Neural progenitor cell (in vitro differentiated cells): Measurements from ENCODE around the gene KCNAB1. TPM values are rescaled to one million over a fixed set of nuclear protein-coding genes. Genes with fewer than 3 reads are reported as not detected.

Experiments
- DNase-seq: peaks from one replicate; pipeline ENCODE4 v3.0.0-alpha.2; 2016; ENCODE audit warnings: low spot score
- H2AFZ ChIP-seq: fragments of 200-600 bp; sonication (generic); replicated peaks from 2 replicates; pipeline ENCODE4 v1.6.1; 2016; ENCODE audit warnings: antibody characterized with exemption
- H3F3A ChIP-seq: fragments of 200-600 bp; sonication (generic); 2 replicates; pipeline ENCODE4 v1.6.1; 2016; ENCODE audit warnings: antibody characterized with exemption, low read depth
- H3K27ac ChIP-seq: fragments of 200-600 bp; sonication (generic); 2 replicates; pipeline ENCODE4 v1.5.1; 2016; ENCODE audit warnings: mild to moderate bottlenecking
- H3K27me3 ChIP-seq: fragments of 200-600 bp; sonication (generic); 2 replicates; pipeline ENCODE4 v1.6.1; 2016; ENCODE audit warnings: mild to moderate bottlenecking, moderate library complexity
- H3K36me3 ChIP-seq: fragments of 200-600 bp; sonication (generic); 2 replicates; pipeline ENCODE4 v1.5.1; 2016
- H3K4me1 ChIP-seq: fragments of 200-600 bp; sonication (generic); 2 replicates; pipeline ENCODE4 v1.6.1; 2016; ENCODE audit warnings: mixed run types
- H3K4me2 ChIP-seq: fragments of 200-600 bp; sonication (generic); 2 replicates; pipeline ENCODE4 v1.6.1; 2016
- H3K4me3 ChIP-seq: fragments of 200-600 bp; sonication (generic); 2 replicates; pipeline ENCODE4 v1.5.1; 2016
- H3K79me2 ChIP-seq: fragments of 200-600 bp; sonication (generic); 2 replicates; pipeline ENCODE4 v1.6.1; 2016; ENCODE audit warnings: low read depth
- H3K9ac ChIP-seq: fragments of 200-600 bp; sonication (generic); 2 replicates; pipeline ENCODE4 v1.6.1; 2016
- H3K9me3 ChIP-seq: fragments of 200-600 bp; sonication (generic); 2 replicates; pipeline ENCODE4 v1.5.1; 2016; ENCODE audit warnings: low read depth
- H4K20me1 ChIP-seq: fragments of 200-600 bp; sonication (generic); 2 replicates; pipeline ENCODE4 v1.6.1; 2016; ENCODE audit warnings: low read depth
- H3K27ac Mint-ChIP-seq: 3 replicates; pipeline ENCODE4 v1.8.0; 2021; ENCODE audit warnings: mixed read lengths
- H3K27me3 Mint-ChIP-seq: 2 replicates; pipeline ENCODE4 v1.8.0; 2022; ENCODE audit warnings: low read depth, mild to moderate bottlenecking, inconsistent platforms, moderate library complexity, mixed read lengths; ENCODE audit not compliant: insufficient read depth
- H3K36me3 Mint-ChIP-seq: 3 replicates; pipeline ENCODE4 v1.8.0; 2021; ENCODE audit warnings: mixed read lengths
- H3K4me1 Mint-ChIP-seq: 3 replicates; pipeline ENCODE4 v1.8.0; 2021; ENCODE audit warnings: mixed read lengths
- H3K4me3 Mint-ChIP-seq: 3 replicates; pipeline ENCODE4 v1.8.0; 2021; ENCODE audit warnings: mild to moderate bottlenecking, moderate library complexity, mixed read lengths
- H3K9me3 Mint-ChIP-seq: 3 replicates; pipeline ENCODE4 v1.8.0; 2020; ENCODE audit warnings: mixed read lengths
- EZH2 ChIP-seq: fragments of 200-600 bp; sonication (generic); IDR thresholded peaks from 2 replicates; pipeline ENCODE4 v1.6.1; 2017; ENCODE audit warnings: antibody characterized with exemption, mild to moderate bottlenecking, moderate library complexity
- EZH2phosphoT487 ChIP-seq: fragments of 200-600 bp; sonication (generic); IDR thresholded peaks from 2 replicates; pipeline ENCODE4 v1.6.1; 2017; ENCODE audit warnings: antibody characterized with exemption
- total RNA-seq: library from RNA; depleted of rRNA; stranded (reverse); fragments of >200 nt; gene quantifications from 2 replicates; pipeline ENCODE4 v1.2.3, GENCODE V29; 2015; ENCODE audit warnings: low replicate concordance
- TF ChIP-seq, protein P1 (sequence below): fragments of 200-600 bp; sonication (generic); IDR thresholded peaks from 2 replicates; pipeline ENCODE4 v1.5.1; 2017; ENCODE audit warnings: antibody characterized with exemption, mild to moderate bottlenecking

Gene KCNAB1
- total RNA-seq, 1 donor from 2014 or later, result 0.24 TPM

DNA sequence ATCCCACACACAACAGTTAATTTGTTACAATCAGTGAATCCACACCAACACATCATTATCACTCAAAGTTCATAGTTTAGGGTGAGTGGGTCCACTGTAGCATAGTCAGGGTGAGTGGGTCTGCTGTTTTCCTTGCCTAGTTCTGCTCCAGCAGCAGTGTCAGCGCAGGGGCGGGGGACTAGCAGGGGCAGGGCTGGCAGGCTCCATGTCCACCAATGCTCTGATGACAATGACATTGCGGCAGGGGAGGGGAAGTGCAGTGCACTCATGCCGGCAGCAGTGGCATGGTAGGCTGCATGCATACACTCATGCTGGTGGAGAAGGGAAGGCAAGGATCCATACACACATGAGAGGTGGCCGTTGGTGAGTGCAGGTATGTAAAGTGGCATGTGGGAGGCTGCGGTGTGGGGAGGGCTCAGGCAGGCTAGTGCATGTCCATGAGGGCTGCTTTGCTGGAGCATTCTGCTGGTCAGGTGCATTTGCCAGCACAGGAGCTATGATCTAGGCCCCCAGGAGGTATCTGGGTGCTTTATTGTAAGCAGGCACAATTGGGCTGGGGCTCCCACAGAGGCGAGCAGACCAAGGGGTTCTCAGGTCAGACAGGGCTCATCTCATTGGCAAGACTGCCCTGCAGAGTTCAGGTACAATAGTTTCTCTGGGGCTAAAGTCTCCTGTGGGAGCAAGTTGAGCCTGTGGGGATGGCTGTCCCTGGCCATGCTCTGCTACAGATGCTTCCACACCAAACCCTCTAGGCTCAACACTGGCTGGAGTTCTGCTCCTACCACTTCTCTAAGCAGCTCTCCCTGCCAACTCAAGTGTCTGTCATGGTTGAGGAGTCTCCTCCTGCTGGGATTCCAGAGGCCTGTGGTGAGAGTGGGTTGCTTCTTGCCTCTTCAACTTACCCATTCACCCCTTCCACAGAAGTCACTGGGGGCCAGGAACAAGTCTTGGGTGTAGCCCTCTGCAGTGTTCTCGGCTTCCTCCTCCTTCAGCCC lies 81.3 kb downstream of the KCNAB1 start:
- H3K27me3 ChIP-seq, result no peaks in the 10 kb centered on the region
- H3K36me3 ChIP-seq, result no peaks in the 10 kb centered on the region
- no peak overlapping the region for H3K9ac ChIP-seq
- H3K4me3 Mint-ChIP-seq, result no peak overlapping the region
- H3K27ac ChIP-seq, result no peak overlapping the region
- H3K9me3 ChIP-seq, result no peaks in the 10 kb centered on the region
- H3K27me3 Mint-ChIP-seq, result peaks cover 3% of the 10 kb centered on the region
- no peak overlapping the region for H3K4me2 ChIP-seq
- DNase-seq, result no peak
- no peaks in the 10 kb centered on the region for H3F3A ChIP-seq
- no peaks in the 10 kb centered on the region for H3K4me1 ChIP-seq
- no peaks in the 10 kb centered on the region for H3K79me2 ChIP-seq
- H3K27ac Mint-ChIP-seq, result peak overlapping the region; percentile 4
- H4K20me1 ChIP-seq, result no peaks in the 10 kb centered on the region
- no peaks in the 10 kb centered on the region for H3K36me3 Mint-ChIP-seq
- no peaks in the 10 kb centered on the region for H3K4me1 Mint-ChIP-seq
- TF ChIP-seq EZH2phosphoT487 (no peak), EZH2 (no peak)
- TF ChIP-seq, protein P1, sequence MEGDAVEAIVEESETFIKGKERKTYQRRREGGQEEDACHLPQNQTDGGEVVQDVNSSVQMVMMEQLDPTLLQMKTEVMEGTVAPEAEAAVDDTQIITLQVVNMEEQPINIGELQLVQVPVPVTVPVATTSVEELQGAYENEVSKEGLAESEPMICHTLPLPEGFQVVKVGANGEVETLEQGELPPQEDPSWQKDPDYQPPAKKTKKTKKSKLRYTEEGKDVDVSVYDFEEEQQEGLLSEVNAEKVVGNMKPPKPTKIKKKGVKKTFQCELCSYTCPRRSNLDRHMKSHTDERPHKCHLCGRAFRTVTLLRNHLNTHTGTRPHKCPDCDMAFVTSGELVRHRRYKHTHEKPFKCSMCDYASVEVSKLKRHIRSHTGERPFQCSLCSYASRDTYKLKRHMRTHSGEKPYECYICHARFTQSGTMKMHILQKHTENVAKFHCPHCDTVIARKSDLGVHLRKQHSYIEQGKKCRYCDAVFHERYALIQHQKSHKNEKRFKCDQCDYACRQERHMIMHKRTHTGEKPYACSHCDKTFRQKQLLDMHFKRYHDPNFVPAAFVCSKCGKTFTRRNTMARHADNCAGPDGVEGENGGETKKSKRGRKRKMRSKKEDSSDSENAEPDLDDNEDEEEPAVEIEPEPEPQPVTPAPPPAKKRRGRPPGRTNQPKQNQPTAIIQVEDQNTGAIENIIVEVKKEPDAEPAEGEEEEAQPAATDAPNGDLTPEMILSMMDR, result no peak
- H3K4me3 ChIP-seq, result no peak overlapping the region
- H3K9me3 Mint-ChIP-seq, result peaks cover 2% of the 10 kb centered on the region
- H2AFZ ChIP-seq, result no peak overlapping the region

DNA sequence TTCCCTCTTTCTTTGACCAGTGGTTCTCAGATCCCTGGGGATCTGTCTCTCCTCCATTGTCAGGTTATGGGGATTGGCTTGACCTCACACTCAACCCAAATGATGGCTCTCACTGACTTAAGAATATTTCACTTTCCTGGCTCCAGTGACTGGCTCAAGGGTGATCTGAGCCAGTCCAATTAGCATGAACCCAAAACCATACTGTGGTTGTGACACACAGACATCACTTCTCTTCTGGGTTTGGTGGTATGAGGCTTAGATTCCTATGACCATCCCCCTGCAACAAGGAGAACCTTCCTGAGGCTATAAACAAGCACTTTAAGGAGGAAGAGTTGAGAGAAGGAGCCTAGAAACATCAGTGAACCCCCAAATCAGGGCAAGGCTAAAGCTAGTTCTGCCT lies 85.8 kb downstream of the KCNAB1 start:
- Mint-ChIP-seq H3K4me1 (no peaks in the 10 kb centered on the region), H3K9me3 (no peaks in the 10 kb centered on the region), H3K27me3 (peaks cover 3% of the 10 kb centered on the region), H3K36me3 (no peaks in the 10 kb centered on the region), H3K4me3 (no peak overlapping the region), H3K27ac (no peak overlapping the region)
- H3K36me3 ChIP-seq, result no peaks in the 10 kb centered on the region
- no peaks in the 10 kb centered on the region for H3K79me2 ChIP-seq
- DNase-seq, result no peak
- H3K9me3 ChIP-seq, result no peaks in the 10 kb centered on the region
- no peak overlapping the region for H3K4me2 ChIP-seq
- TF ChIP-seq, protein P1, result no peak
- TF ChIP-seq EZH2, result no peak
- TF ChIP-seq EZH2phosphoT487, result no peak
- H3K27ac ChIP-seq, result no peak overlapping the region
- H3K9ac ChIP-seq, result no peak overlapping the region
- peak overlapping the region; percentile 3 for H2AFZ ChIP-seq
- no peaks in the 10 kb centered on the region for H3K4me1 ChIP-seq
- no peaks in the 10 kb centered on the region for H4K20me1 ChIP-seq
- no peaks in the 10 kb centered on the region for H3K27me3 ChIP-seq
- H3F3A ChIP-seq, result no peaks in the 10 kb centered on the region
- no peak overlapping the region for H3K4me3 ChIP-seq

DNA sequence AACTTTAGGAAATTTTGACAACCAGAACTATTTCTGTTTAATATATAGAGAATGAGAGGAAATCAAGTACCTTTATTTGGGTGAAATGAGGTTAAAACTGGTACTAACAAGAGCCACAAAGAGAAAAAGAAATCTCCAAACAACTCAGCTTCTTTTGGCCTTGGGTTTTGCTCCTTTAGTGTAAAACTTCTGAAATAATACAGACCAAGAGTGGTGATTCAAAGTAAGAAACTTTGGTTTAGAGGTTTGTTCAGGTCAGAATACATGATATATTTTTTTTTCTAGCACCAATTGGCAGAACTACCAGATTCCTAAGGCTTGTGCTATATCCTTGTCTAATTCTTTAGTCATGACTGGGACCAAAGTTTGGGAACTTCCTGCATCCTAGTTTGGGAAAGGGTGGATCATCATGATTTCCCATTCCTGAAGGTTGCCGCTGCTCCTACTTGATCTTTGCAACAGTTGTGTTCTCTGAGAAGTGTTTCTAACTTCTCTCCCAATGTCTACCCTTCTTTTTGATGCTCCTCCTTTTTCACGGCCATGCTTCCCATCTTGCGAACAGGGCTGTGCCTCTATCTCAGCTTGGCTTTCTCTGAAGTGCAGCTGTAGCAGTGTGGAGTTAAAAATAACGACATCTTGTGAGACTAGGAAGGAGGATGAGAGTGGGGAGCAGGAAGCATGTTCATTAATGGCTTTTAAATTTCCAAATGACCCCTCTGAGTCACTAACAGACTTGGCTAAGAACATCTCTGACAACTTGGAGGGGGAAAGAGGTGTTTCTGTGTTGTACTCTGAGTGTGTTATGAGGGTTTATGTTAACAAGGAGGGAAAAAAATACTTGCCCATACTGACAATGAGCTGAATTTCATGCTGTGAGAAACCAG lies 87.7 kb downstream of the KCNAB1 start:
- no peak overlapping the region for H3K27ac Mint-ChIP-seq
- H3K9me3 ChIP-seq, result no peaks in the 10 kb centered on the region
- no peak for TF ChIP-seq EZH2
- TF ChIP-seq, protein P1, result no peak
- TF ChIP-seq EZH2phosphoT487, result no peak
- H3K9me3 Mint-ChIP-seq, result no peaks in the 10 kb centered on the region
- peaks cover 6% of the 10 kb centered on the region for H3K27me3 Mint-ChIP-seq
- H3K4me3 Mint-ChIP-seq, result no peak overlapping the region
- H3K4me1 Mint-ChIP-seq, result no peaks in the 10 kb centered on the region
- H3K9ac ChIP-seq, result no peak overlapping the region
- H3K4me1 ChIP-seq, result no peaks in the 10 kb centered on the region
- no peak overlapping the region for H3K4me2 ChIP-seq
- H3K36me3 ChIP-seq, result no peaks in the 10 kb centered on the region
- no peak for DNase-seq
- H3F3A ChIP-seq, result no peaks in the 10 kb centered on the region
- no peaks in the 10 kb centered on the region for H4K20me1 ChIP-seq
- H3K36me3 Mint-ChIP-seq, result no peaks in the 10 kb centered on the region
- no peaks in the 10 kb centered on the region for H3K27me3 ChIP-seq
- H3K79me2 ChIP-seq, result no peaks in the 10 kb centered on the region
- peak overlapping the region; percentile 2 for H2AFZ ChIP-seq
- no peak overlapping the region for H3K4me3 ChIP-seq
- no peak overlapping the region for H3K27ac ChIP-seq
